Activated CD4-positive, alpha-beta T cell treated with anti-CD3 and anti-CD28 coated beads, Interleukin-2, amount 10 ng/mL, durations not matched to agents 24 days and 14 days (primary cell): Measurements from ENCODE around the gene SIN3A. TPM values are rescaled to one million over a fixed set of nuclear protein-coding genes. Genes with fewer than 3 reads are reported as not detected.
A peak's percentile ranks its signal among the peaks of the same experiment; 100 is the strongest.
"Not testable (repeated sequence)": the region's sequence is repeated elsewhere in the genome, so short reads cannot be mapped to it uniquely, and the experiment has no call there.

Source experiments
- DNase-seq: peaks from one replicate; pipeline ENCODE4 v3.0.0; 2022
- H3K27ac Mint-ChIP-seq: one replicate; pipeline ENCODE4 v1.8.0; 2022; ENCODE audit warnings: mild to moderate bottlenecking, mixed read lengths
- H3K27me3 Mint-ChIP-seq: one replicate; pipeline ENCODE4 v1.8.0; 2022; ENCODE audit warnings: mixed read lengths
- H3K36me3 Mint-ChIP-seq: one replicate; pipeline ENCODE4 v1.8.0; 2022; ENCODE audit warnings: low read depth, mild to moderate bottlenecking, mixed read lengths
- H3K4me1 Mint-ChIP-seq: one replicate; pipeline ENCODE4 v1.8.0; 2021; ENCODE audit warnings: mixed read lengths
- H3K4me3 Mint-ChIP-seq: one replicate; pipeline ENCODE4 v1.8.0; 2022; ENCODE audit warnings: mild to moderate bottlenecking, moderate library complexity, mixed read lengths
- H3K9me3 Mint-ChIP-seq: one replicate; pipeline ENCODE4 v1.8.0; 2021; ENCODE audit warnings: mixed read lengths
- intact Hi-C: fragments of 100-400 bp; cut with micrococcal nuclease; formaldehyde crosslinking; loops from one replicate; pipeline ENCODE4 v1.15.1; 2023
- total RNA-seq: library from RNA; stranded (reverse); gene quantifications from 2 replicates; pipeline ENCODE4 v1.2.3, GENCODE V29; 2022

Gene SIN3A
- total RNA-seq, 1 donor from 2014 or later, result 92.2 TPM

DNA sequence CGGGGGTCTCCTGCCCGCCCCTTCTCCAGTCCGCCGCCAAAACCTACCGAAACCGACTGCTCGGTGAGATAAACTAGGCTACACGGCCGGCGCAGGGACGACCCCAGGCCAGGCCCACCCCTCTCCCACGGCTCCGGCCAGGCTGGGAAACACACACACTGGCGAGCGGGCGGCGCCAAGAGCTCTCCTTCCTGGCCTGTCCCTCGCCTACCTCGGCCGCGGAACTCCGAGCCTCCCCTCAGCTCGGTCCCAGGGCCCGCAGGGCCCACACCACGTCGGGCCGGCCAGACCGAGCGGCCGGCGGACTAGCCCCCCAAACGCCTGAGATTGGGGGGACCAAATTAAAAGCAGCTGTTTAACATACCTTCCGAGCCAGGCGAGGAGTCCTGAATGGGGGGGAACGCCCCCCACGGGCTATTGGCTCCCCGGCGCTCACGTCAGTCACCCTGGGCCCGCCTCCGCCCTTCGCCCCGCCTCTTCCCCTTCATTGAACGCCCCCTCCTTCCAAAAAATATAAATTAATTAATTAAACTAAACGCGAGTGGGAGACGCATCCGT lies 4.0 kb upstream of the SIN3A start:
- Mint-ChIP-seq H3K4me3 (peak overlapping the region; percentile 96), H3K27ac (peak overlapping the region; percentile 95), H3K27me3 (no peaks in the 10 kb centered on the region), H3K36me3 (peaks cover 2% of the 10 kb centered on the region), H3K4me1 (peaks cover 21% of the 10 kb centered on the region), H3K9me3 (no peaks in the 10 kb centered on the region)
- intact Hi-C loops, result loop anchor here (10.0 kb wide), 1 partner anchor 1461 kb away; the partner anchor contains the start of genes PML and STOML1
- peak; percentile 97 for DNase-seq

DNA sequence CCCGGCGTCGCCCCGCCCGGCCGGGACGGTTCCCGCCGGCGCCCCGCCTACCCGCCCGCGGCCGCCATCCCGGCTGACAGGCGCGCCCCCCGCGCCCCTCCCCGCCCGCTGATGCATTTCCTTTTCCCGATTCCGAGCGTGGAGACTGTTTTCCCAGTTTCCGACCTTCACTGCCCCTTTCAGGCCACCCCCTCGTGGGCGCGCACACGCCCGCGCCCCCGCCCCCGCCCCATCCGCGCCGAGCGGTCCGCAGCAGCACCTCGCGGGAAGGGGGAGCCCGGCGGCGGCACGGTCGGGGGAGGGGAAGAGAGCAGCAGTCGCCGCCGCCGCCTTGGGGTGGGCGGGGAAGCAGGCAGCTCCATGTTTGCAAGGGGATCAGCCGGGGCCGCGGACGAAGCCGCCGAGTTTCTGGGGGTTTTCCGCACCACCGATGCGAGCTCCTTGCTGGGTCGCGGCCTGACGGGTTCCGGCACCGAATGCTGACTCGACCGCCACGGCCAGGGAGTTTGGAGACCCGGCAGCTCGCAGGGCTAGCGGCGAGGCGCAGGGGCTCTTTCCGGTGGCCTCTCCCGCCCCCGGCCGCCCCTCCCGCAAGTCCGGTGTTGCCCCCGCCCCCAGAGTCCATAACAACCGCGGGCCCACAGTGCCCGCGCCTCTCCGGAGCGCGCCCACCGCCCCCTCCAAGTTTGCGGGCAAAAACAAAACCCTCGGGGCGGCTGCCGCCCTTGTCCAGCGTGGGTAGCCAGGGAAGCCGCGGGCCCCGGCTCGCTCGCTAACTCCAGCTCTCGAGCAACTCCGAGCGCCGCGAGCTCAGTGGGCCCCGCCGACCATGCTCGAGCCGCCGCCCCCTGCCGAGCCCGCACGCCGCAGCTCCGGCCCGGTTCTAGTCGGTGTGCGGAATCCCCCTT lies 3.2 kb upstream of the SIN3A start:
- DNase-seq, result peak; percentile 94
- H3K4me1 Mint-ChIP-seq, result peaks cover 28% of the 10 kb centered on the region
- H3K4me3 Mint-ChIP-seq, result peak overlapping the region; percentile 96
- H3K27me3 Mint-ChIP-seq, result no peaks in the 10 kb centered on the region
- H3K9me3 Mint-ChIP-seq, result no peaks in the 10 kb centered on the region
- H3K36me3 Mint-ChIP-seq, result peaks cover 2% of the 10 kb centered on the region
- intact Hi-C loops, result loop anchor here (1.0 to 10.0 kb wide), 7 partner anchors 125 to 1968 kb away; partner anchors contain the start of genes C15orf39, COX5A, HMG20A and PEAK1
- peak overlapping the region; percentile 95 for H3K27ac Mint-ChIP-seq

- Mint-ChIP-seq H3K27ac (peak overlapping the region; percentile 99), H3K36me3 (peaks cover 2% of the 10 kb centered on the region), H3K27me3 (no peaks in the 10 kb centered on the region), H3K4me3 (peak overlapping the region; percentile 96), H3K9me3 (no peaks in the 10 kb centered on the region), H3K4me1 (peaks cover 34% of the 10 kb centered on the region)
- DNase-seq, result peak; percentile 99
- intact Hi-C loops, result loop anchor here (1.0 to 10.0 kb wide), 7 partner anchors 125 to 1968 kb away; partner anchors contain the start of genes C15orf39, COX5A, HMG20A and PEAK1
Measured at GRCh38 chr15:75453703-75454470, 2.4 kb upstream of the SIN3A start.

DNA sequence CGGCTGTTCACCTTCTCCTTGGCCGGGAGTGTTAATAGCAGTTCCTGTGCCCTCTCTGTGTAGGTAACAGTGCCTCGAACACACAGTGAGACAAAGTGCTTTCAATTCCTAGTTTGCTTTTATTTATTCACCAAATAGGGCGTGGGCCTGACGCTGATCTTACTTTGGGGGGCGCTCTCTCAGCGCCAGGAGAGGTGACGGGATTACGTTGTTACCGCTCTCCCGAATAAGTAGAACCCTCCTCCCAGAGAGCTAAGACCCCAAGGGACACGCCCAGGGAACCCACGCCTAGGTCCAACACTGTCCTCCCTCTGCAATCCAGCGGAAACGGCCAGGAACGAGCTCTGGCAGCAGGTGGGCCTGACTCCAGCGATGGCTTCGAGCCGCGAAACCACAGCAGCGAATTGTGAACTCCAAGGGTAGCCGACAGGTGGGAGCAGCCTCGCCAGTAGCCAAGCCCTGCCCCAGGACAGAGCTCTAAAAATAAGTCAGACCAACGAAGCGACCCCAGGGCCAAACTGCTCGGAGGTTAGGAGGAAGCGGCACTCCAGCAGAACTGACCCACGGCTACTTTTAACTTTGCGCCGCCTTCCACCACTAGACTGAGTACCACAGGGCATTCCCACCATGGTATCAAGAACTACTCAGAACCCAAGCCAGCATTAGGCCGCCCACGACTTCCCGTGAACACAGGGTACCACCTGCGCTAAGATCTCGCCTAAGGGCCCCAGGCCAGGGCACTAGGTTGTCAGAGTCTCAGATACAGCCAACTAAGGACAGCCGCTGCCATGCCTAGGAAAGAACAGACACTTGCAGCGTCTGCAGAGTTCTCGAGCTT lies 1.6 kb upstream of the SIN3A start:
- Mint-ChIP-seq H3K4me3 (peak overlapping the region; percentile 96), H3K27me3 (no peaks in the 10 kb centered on the region), H3K27ac (peak overlapping the region; percentile 99), H3K9me3 (no peaks in the 10 kb centered on the region), H3K4me1 (peaks cover 34% of the 10 kb centered on the region), H3K36me3 (peaks cover 2% of the 10 kb centered on the region)
- DNase-seq, result peak; percentile 82
- intact Hi-C loops, result loop anchor here (1.0 to 10.0 kb wide), 6 partner anchors 187 to 1969 kb away; partner anchors contain the start of genes C15orf39, COX5A, HMG20A and IMP3

DNA sequence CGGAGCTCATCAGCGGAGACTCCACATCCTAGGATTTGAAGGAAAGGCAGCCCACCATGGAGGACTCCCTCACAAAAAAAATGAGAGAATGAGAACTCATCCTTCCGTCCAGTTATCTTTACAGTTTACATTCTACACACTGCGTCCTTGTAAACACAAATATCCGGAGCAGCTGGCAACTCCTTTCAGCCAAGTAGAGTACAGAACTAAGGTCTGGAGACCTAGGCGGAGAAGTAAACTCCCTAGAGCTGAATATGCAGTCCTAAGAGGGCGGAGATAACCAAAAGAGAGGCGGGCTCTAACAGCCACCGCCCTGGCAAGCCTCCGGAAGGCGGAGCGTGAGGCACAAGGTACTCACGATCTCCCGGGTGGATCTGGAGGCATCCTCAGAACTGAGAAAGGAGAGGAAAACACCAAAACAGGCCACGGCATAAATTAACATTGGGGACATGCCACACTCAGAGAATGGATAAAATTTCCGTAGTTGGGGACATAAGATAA lies 924 bp upstream of the SIN3A start:
- H3K36me3 Mint-ChIP-seq, result peaks cover 6% of the 10 kb centered on the region
- H3K9me3 Mint-ChIP-seq, result no peaks in the 10 kb centered on the region

DNA sequence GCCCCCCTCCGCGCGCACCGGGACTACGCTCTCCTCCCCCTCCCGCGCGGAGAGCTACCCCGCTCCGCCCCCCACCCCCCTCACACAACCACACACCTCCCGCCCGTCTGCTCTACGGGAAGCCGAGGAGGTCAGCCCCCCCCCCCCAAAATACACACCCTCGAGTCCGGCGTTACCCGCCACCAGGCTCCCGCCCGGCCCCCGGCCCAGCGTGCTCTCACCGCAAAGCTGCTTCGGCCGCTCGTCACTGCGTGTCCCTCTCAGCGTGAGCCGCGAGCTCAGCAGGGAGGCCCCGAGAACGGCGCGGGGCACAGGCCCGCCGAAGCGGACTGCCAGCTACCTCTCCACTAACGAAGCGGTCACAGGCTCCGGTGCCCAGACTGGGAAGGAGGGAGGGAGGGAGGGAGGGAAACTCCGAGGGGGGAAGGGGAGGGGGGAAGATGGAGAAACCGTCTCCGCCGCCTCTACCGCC lies 252 bp downstream of the SIN3A start:
- Mint-ChIP-seq H3K4me3 (peak overlapping the region; percentile 96), H3K27ac (peak overlapping the region; percentile 99)
- no peak for DNase-seq

More for the DNA sequence above, 924 bp upstream of the SIN3A start:
- DNase-seq, result peak; percentile 96
- Mint-ChIP-seq H3K4me3 (peak overlapping the region; percentile 96), H3K4me1 (peaks cover 37% of the 10 kb centered on the region), H3K27ac (peak overlapping the region; percentile 99), H3K27me3 (no peaks in the 10 kb centered on the region)
- intact Hi-C loops, result loop anchor here (1.0 to 10.0 kb wide), 6 partner anchors 188 to 1970 kb away; partner anchors contain the start of genes C15orf39, COX5A, HMG20A and IMP3

DNA sequence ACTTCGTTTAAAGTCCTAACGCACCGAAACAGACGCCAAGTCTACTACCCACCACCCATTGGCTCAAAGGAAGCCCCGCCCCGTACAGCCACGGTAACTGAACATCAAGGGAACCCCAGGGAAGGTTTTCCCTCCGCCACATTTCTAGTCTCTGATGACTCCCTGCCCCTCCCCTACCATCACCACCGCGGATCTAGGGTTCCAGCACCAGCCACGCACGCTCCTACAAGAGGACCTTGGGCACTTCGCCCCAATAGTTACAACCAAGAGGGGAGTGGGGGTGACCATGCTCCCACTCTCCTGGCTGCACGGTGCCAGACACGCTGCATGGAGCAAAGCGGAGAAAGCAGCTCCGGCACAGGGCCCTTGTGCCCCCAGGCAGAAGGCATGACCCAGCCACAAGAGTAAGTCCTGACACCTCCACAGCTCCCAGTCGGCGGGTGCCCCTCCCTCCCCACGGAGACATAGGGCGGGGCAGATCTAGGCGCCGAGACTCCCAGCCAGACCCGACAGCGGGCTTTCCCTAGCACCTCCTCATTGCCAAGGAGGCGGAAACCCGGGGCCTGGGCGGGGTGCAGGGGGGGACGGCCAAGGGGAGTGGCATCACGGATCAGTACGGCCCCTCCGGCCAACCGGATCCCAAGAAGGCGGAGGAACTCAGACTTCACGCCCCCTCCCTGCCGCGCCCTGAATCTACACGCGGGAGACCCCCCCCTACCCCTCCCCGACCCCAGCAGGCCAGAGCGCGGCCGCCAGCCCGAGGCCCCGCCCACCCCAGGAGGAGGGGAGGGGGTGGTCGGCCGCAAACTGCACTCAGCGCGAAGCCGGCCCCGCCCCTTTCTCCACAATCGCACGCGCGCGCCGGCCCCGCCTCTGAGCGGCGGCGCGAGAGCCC lies 936 bp downstream of the SIN3A start:
- DNase-seq, result peak; percentile 98
- Mint-ChIP-seq H3K27ac (peak overlapping the region; percentile 88), H3K4me3 (peak overlapping the region; percentile 96), H3K36me3 (peaks cover 9% of the 10 kb centered on the region), H3K27me3 (no peaks in the 10 kb centered on the region), H3K9me3 (no peaks in the 10 kb centered on the region), H3K4me1 (peaks cover 41% of the 10 kb centered on the region)
- intact Hi-C loops, result loop anchor here (1.0 to 10.0 kb wide), 8 partner anchors 82 to 1972 kb away; partner anchors contain the start of genes ARID3B, C15orf39, CLK3 and COX5A

More for the DNA sequence above, 252 bp downstream of the SIN3A start:
- H3K27me3 Mint-ChIP-seq, result no peaks in the 10 kb centered on the region
- no peaks in the 10 kb centered on the region for H3K9me3 Mint-ChIP-seq
- H3K36me3 Mint-ChIP-seq, result peaks cover 5% of the 10 kb centered on the region
- intact Hi-C loops, result loop anchor here (1.0 to 10.0 kb wide), 8 partner anchors 83 to 1971 kb away; partner anchors contain the start of genes ARID3B, C15orf39, CLK3 and COX5A
- H3K4me1 Mint-ChIP-seq, result peaks cover 38% of the 10 kb centered on the region

GRCh38 chr15:75449585-75450306 lies 1.7 kb downstream of the SIN3A start:
- peaks cover 41% of the 10 kb centered on the region for H3K4me1 Mint-ChIP-seq
- peaks cover 9% of the 10 kb centered on the region for H3K36me3 Mint-ChIP-seq
- intact Hi-C loops, result loop anchor here (2.0 to 10.0 kb wide), 7 partner anchors 247 to 1973 kb away; partner anchors contain the start of genes ARID3B, C15orf39, CLK3 and COX5A
- H3K9me3 Mint-ChIP-seq, result no peaks in the 10 kb centered on the region
- DNase-seq, result no peak
- peak overlapping the region; percentile 96 for H3K4me3 Mint-ChIP-seq
- H3K27me3 Mint-ChIP-seq, result no peaks in the 10 kb centered on the region
- H3K27ac Mint-ChIP-seq, result peak overlapping the region; percentile 88

DNA sequence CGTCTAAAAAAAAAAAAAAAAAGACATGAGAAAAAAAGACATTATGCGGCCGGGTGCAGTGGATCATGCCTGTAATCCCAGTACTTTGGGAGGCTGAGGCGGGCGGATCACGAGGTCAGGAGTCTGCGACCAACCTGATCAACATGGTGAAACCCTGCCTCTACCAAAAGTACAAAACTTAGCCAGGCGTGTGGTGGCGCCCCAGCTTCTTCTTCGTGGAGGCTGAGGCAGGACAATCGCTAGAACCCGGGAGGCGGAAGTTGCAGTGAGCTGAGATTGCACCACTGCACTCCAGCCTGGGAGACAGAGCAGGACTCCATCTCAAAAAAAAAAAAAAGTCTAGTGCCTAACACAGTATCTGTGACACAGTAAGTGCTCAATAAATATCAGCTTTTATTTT lies 3.3 kb downstream of the SIN3A start:
- DNase-seq, H3K27me3 Mint-ChIP-seq, H3K9me3 Mint-ChIP-seq: not testable (repeated sequence)

GRCh38 chr15:75446151-75446550 lies 5.3 kb downstream of the SIN3A start:
- Mint-ChIP-seq H3K27me3 (no peaks in the 10 kb centered on the region), H3K4me1 (peaks cover 36% of the 10 kb centered on the region), H3K9me3 (no peaks in the 10 kb centered on the region), H3K36me3 (peaks cover 25% of the 10 kb centered on the region), H3K4me3 (peak overlapping the region; percentile 45), H3K27ac (peak overlapping the region; percentile 40)
- intact Hi-C loops, result no loop called here
- peak; percentile 69 for DNase-seq

More for the DNA sequence above, 3.3 kb downstream of the SIN3A start:
- Mint-ChIP-seq H3K36me3 (peaks cover 16% of the 10 kb centered on the region), H3K4me1 (peaks cover 43% of the 10 kb centered on the region)
- H3K4me3 Mint-ChIP-seq, H3K27ac Mint-ChIP-seq, intact Hi-C loops: not testable (repeated sequence)

DNA sequence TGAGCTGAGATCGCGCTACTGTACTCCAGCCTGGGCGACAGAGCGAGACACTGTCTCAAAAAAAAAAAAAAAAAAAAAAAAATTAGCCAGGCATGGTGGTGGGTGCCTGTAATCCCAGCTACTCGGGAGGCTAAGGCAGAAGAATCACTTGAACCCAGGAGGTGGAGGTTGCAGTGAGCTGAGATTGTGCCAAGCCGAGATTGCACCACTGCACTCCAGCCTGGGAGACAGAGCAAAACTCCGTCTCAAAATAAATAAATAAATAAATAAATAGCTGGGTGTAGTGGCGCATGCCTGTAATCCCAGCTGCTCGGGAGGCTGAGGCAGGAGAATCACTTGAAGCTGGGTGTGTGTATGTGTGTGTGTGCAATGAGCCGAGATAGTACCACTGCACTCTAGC lies 6.2 kb downstream of the SIN3A start:
- H3K27ac Mint-ChIP-seq, H3K4me3 Mint-ChIP-seq, H3K27me3 Mint-ChIP-seq, H3K9me3 Mint-ChIP-seq, DNase-seq, intact Hi-C loops: not testable (repeated sequence)
- peaks cover 33% of the 10 kb centered on the region for H3K4me1 Mint-ChIP-seq
- peaks cover 26% of the 10 kb centered on the region for H3K36me3 Mint-ChIP-seq
